ENCODE data around the gene ABI3BP. TPM values are rescaled to one million over a fixed set of nuclear protein-coding genes. Genes with fewer than 3 reads are reported as not detected.

The ABI3BP gene
- total and polyA plus RNA-seq, 4 donors = 21.9 to 87.5 (median 59.9) TPM

GRCh38 chr3:100852840-100853239, 140.4 kb downstream of the ABI3BP start:
- ATAC-seq (ENCODE audit: insufficient read depth, low FRiP score) = no peak
- DNase-seq = no peak
- peaks cover 0 to 1% (median 0%) of the 10 kb centered on the region in 4 donors for H3K36me3 ChIP-seq (ENCODE audit: control insufficient read depth in 4 of 4, insufficient read depth in 4 of 4, low read length in 4 of 4)
- H3K4me3 ChIP-seq = no peak overlapping the region
- WGBS, 2 donors = 43 to 54% methylated on average over 3 of the region's 3 CpGs
- H3K9ac ChIP-seq (ENCODE audit: insufficient read depth in 1 of 2, low read length in 2 of 2) = no peak overlapping the region
- no peaks in the 10 kb centered on the region for H3K27me3 ChIP-seq (ENCODE audit: control insufficient read depth in 3 of 3, insufficient read depth in 3 of 3, low read length in 2 of 3)
- H3K9me3 ChIP-seq (ENCODE audit: control insufficient read depth in 4 of 4, insufficient read depth in 3 of 4, low read length in 3 of 4) = no peaks in the 10 kb centered on the region
- H3K27ac ChIP-seq (ENCODE audit: low read depth in 1 of 2, low read length in 1 of 2) = no peak overlapping the region
- peaks cover 0 to 4% (median 0%) of the 10 kb centered on the region in 5 donors for H3K4me1 ChIP-seq (ENCODE audit: control insufficient read depth in 5 of 5, insufficient read depth in 5 of 5, low read length in 5 of 5)
- no peak for TF ChIP-seq CTCF (IDR thresholded peaks at IDR 0.05; ENCODE audit: control extremely low read depth, extremely low read depth)

- Histone ChIP-seq H3K9me3 (ENCODE audit: control insufficient read depth in 4 of 4, insufficient read depth in 3 of 4, low read length in 3 of 4) (no peaks in the 10 kb centered on the region), H3K4me3 (no peak overlapping the region), H3K9ac (ENCODE audit: insufficient read depth in 1 of 2, low read length in 2 of 2) (no peak overlapping the region), H3K27me3 (ENCODE audit: control insufficient read depth in 3 of 3, insufficient read depth in 3 of 3, low read length in 2 of 3) (no peaks in the 10 kb centered on the region), H3K27ac (ENCODE audit: low read depth in 1 of 2, low read length in 1 of 2) (no peak overlapping the region), H3K36me3 (ENCODE audit: control insufficient read depth in 4 of 4, insufficient read depth in 4 of 4, low read length in 4 of 4) (peaks cover 0 to 3% (median under 1%) of the 10 kb centered on the region in 4 donors), H3K4me1 (ENCODE audit: control insufficient read depth in 5 of 5, insufficient read depth in 5 of 5, low read length in 5 of 5) (peaks cover 0 to 4% (median 0%) of the 10 kb centered on the region in 5 donors)
- TF ChIP-seq CTCF (IDR thresholded peaks at IDR 0.05; ENCODE audit: control extremely low read depth, extremely low read depth) = no peak
- ATAC-seq (ENCODE audit: insufficient read depth, low FRiP score) = no peak
- WGBS, 2 donors = 77 to 82% methylated on average over 2 of the region's 2 CpGs
- no peak for DNase-seq
These were observed 142.5 kb downstream of the ABI3BP start for GRCh38 chr3:100850701-100851100.

GRCh38 chr3:100850156-100850555, 143.1 kb downstream of the ABI3BP start:
- WGBS, 2 donors = 77 to 84% methylated on average over 3 of the region's 3 CpGs
- ATAC-seq (ENCODE audit: insufficient read depth, low FRiP score) (no peak), DNase-seq (no peak)
- Histone ChIP-seq H3K27me3 (ENCODE audit: control insufficient read depth in 3 of 3, insufficient read depth in 3 of 3, low read length in 2 of 3) (no peaks in the 10 kb centered on the region), H3K27ac (ENCODE audit: low read depth in 1 of 2, low read length in 1 of 2) (no peak overlapping the region), H3K36me3 (ENCODE audit: control insufficient read depth in 4 of 4, insufficient read depth in 4 of 4, low read length in 4 of 4) (peaks cover 0 to 3% (median under 1%) of the 10 kb centered on the region in 4 donors), H3K9ac (ENCODE audit: insufficient read depth in 1 of 2, low read length in 2 of 2) (no peak overlapping the region), H3K9me3 (ENCODE audit: control insufficient read depth in 4 of 4, insufficient read depth in 3 of 4, low read length in 3 of 4) (no peaks in the 10 kb centered on the region), H3K4me1 (ENCODE audit: control insufficient read depth in 5 of 5, insufficient read depth in 5 of 5, low read length in 5 of 5) (peaks cover 0 to 4% (median 0%) of the 10 kb centered on the region in 5 donors), H3K4me3 (no peak overlapping the region)
- no peak for TF ChIP-seq CTCF (IDR thresholded peaks at IDR 0.05; ENCODE audit: control extremely low read depth, extremely low read depth)
